Right lobe of liver (tissue), 6 donors: ENCODE results near the gene COX10. TPM values are rescaled to one million over a fixed set of nuclear protein-coding genes. Genes with fewer than 3 reads are reported as not detected.
"Not testable (repeated sequence)": the region's sequence is repeated elsewhere in the genome, so short reads cannot be mapped to it uniquely, and the experiment has no call there.

Experiments
- ATAC-seq, 4 donors: fragments of 200-7000 bp; cut with Tn5 transposase; one replicate each; pipeline ENCODE4 v1.9.1; 2020; ENCODE audit warnings: mild to moderate bottlenecking in 4 of 4, moderate library complexity in 4 of 4
- DNase-seq, 3 donors: peaks; one replicate each; pipeline ENCODE4 v3.0.0-alpha.2; 2020
- H3K27ac ChIP-seq, 3 donors: fragments of 200-600 bp; one replicate each; pipeline ENCODE4 v1.8.0; 2022
- H3K27me3 ChIP-seq, 2 donors: fragments of 200-600 bp; one replicate each; pipeline ENCODE4 v1.8.0; 2022
- H3K36me3 ChIP-seq, 4 donors: fragments of 200-600 bp; sonication (generic) in 1 of 4; one replicate each; pipeline versions ENCODE4 v1.5.1 to v1.8.0; 2017 to 2022; ENCODE audit warnings: control low read depth in 1 of 4
- H3K4me1 ChIP-seq, 4 donors: fragments of 200-600 bp; sonication (generic) in 1 of 4; one replicate each; pipeline versions ENCODE4 v1.5.1 to v1.8.0; 2017 to 2022; ENCODE audit warnings: control low read depth in 1 of 4
- H3K4me3 ChIP-seq, 3 donors: fragments of 200-600 bp; one replicate each; pipeline ENCODE4 v1.8.0; 2022
- H3K9me3 ChIP-seq, 4 donors: fragments of 200-600 bp; sonication (generic) in 1 of 4; one replicate each; pipeline versions ENCODE4 v1.5.1 to v1.8.0; 2017 to 2022; ENCODE audit warnings: control low read depth in 1 of 4
- CTCF ChIP-seq, 4 donors: fragments of 200-600 bp in 3 of 4; fragments of 450-650 bp in 1 of 4; IDR thresholded peaks; one replicate each; pipeline versions ENCODE4 v1.5.1 to v1.8.0; 2016 to 2022; ENCODE audit warnings: antibody characterized with exemption in 4 of 4, mild to moderate bottlenecking in 2 of 4
- POLR2A ChIP-seq: fragments of 450-650 bp; IDR thresholded peaks from one replicate; pipeline ENCODE4 v1.6.1; 2017; ENCODE audit warnings: antibody characterized with exemption, mild to moderate bottlenecking
- WGBS: methylation state at CpG from one replicate; pipeline ENCODE4 v1.1.6; 2018; ENCODE audit warnings: low coverage, low lambda C conversion rate; ENCODE audit not compliant: insufficient coverage; ENCODE audit errors: missing lambda C conversion rate; 5-methylcytosine and 5-hydroxymethylcytosine counted together
- intact Hi-C, 2 donors: fragments of 100-400 bp; cut with DNase I; formaldehyde crosslinking; loops; one replicate each; pipeline versions ENCODE4 v1.11.2 to v1.14.1; 2022
- total RNA-seq, 6 experiments: library from RNA; depleted of rRNA in 2 of 6; stranded (reverse); fragments of >200 nt in 2 of 6; fragmentation: NEBNext Ultra II Directional in 3 of 6; extraction: Animal tissue kit (Norgen Biotek cat#: 25700) in 3 of 6; gene quantifications; one replicate each; pipeline versions ENCODE4 v1.1.0 to v1.2.4, GENCODE V29; 2016 to 2023
- donor health status: DM: no; HTN: yes; CAD: no.
- donor health status: DM: no; HTN: no; CAD: no.
- donor health status: DM: no; HTN: no; CAD: no.
- donor health status: DM: no; HTN: yes; CAD: no.
- donor health status: DM: no; HTN: yes; CAD: no.

Gene COX10
- total RNA-seq, 6 experiments from 2014 or later, result 6.8 to 23.0 (median 9.0) TPM

GRCh38 chr17:14225254-14225980, 156.1 kb downstream of the COX10 start:
- DNase-seq, result no peak
- ATAC-seq, result no peak
- no peaks in the 10 kb centered on the region for H3K9me3 ChIP-seq
- no peak overlapping the region for H3K27ac ChIP-seq
- TF ChIP-seq POLR2A (no peak), CTCF (IDR thresholded peaks at IDR 0.05) (no peak)
- H3K4me3 ChIP-seq, result no peak overlapping the region
- no peaks in the 10 kb centered on the region for H3K4me1 ChIP-seq
- H3K27me3 ChIP-seq, result no peaks in the 10 kb centered on the region
- intact Hi-C loops, result loop anchor here in 1 of 2 donors (10.0 kb wide), 1 partner anchor 59 kb away; no protein-coding TSS in a partner anchor
- no peaks in the 10 kb centered on the region for H3K36me3 ChIP-seq
- WGBS, result 69% methylated on average over 9 of the region's 10 CpGs

GRCh38 chr17:14227052-14227451, 157.7 kb downstream of the COX10 start:
- Histone ChIP-seq H3K27ac (no peak overlapping the region), H3K4me1 (no peaks in the 10 kb centered on the region), H3K9me3 (no peaks in the 10 kb centered on the region), H3K36me3 (no peaks in the 10 kb centered on the region), H3K27me3 (no peaks in the 10 kb centered on the region), H3K4me3 (no peak overlapping the region)
- intact Hi-C loops, result loop anchor here in 1 of 2 donors (10.0 kb wide), 1 partner anchor 58 kb away; no protein-coding TSS in a partner anchor
- WGBS, result 89% methylated on average over 5 of the region's 7 CpGs
- ATAC-seq, result no peak
- DNase-seq, result no peak
- TF ChIP-seq POLR2A, result no peak
- no peak for TF ChIP-seq CTCF (IDR thresholded peaks at IDR 0.05)

GRCh38 chr17:14228903-14229302, 159.6 kb downstream of the COX10 start:
- TF ChIP-seq CTCF (IDR thresholded peaks at IDR 0.05) (no peak), POLR2A (no peak)
- Histone ChIP-seq H3K27me3 (no peaks in the 10 kb centered on the region), H3K27ac (no peak overlapping the region), H3K9me3 (no peaks in the 10 kb centered on the region), H3K36me3 (no peaks in the 10 kb centered on the region), H3K4me3 (no peak overlapping the region), H3K4me1 (no peaks in the 10 kb centered on the region)
- intact Hi-C loops, result loop anchor here in 1 of 2 donors (10.0 kb wide), 1 partner anchor 56 kb away; no protein-coding TSS in a partner anchor
- DNase-seq, result no peak
- ATAC-seq, result no peak
- WGBS, result 63% methylated on average over 4 of the region's 4 CpGs

- 87% methylated on average over 4 of the region's 6 CpGs for WGBS
- ATAC-seq, DNase-seq, H3K36me3 ChIP-seq, intact Hi-C loops, H3K27ac ChIP-seq, H3K27me3 ChIP-seq, H3K9me3 ChIP-seq, H3K4me3 ChIP-seq, H3K4me1 ChIP-seq: not testable (repeated sequence)
These were observed 161.9 kb downstream of the COX10 start for GRCh38 chr17:14231187-14231586.

- WGBS, result 70% methylated on average over 1 of the region's 2 CpGs
- DNase-seq, H3K36me3 ChIP-seq, H3K4me1 ChIP-seq, H3K4me3 ChIP-seq, H3K27ac ChIP-seq, ATAC-seq, H3K27me3 ChIP-seq, intact Hi-C loops, H3K9me3 ChIP-seq: not testable (repeated sequence)
These were observed 165.7 kb downstream of the COX10 start for GRCh38 chr17:14235047-14235446.

GRCh38 chr17:14236032-14236431, 166.7 kb downstream of the COX10 start:
- ATAC-seq, result peak in 2 of 4 donors; percentile 34 to 41
- H3K27ac ChIP-seq, H3K36me3 ChIP-seq, H3K4me3 ChIP-seq, DNase-seq, H3K4me1 ChIP-seq, H3K27me3 ChIP-seq, H3K9me3 ChIP-seq, intact Hi-C loops: not testable (repeated sequence)
- WGBS, result no CpG with 5 or more reads among the region's 9 CpGs

GRCh38 chr17:14236762-14237161, 167.5 kb downstream of the COX10 start, which contains the start of gene CDRT15:
TSS of gene CDRT15 (minus strand) at chr17:14236862. CDS start at chr17:14236833, 29 bp downstream.
- peak in 1 of 4 donors; percentile 20 for ATAC-seq
- intact Hi-C loops, H3K4me1 ChIP-seq: not testable (repeated sequence)

GRCh38 chr17:14239271-14239670, 170.0 kb downstream of the COX10 start:
- DNase-seq, H3K27me3 ChIP-seq, H3K4me1 ChIP-seq, intact Hi-C loops, ATAC-seq, H3K9me3 ChIP-seq, H3K27ac ChIP-seq, H3K36me3 ChIP-seq, H3K4me3 ChIP-seq: not testable (repeated sequence)
- no CpG with 5 or more reads among the region's 5 CpGs for WGBS

More at GRCh38 chr17:14236762-14237161, 167.5 kb downstream of the COX10 start, which contains the start of gene CDRT15:
- DNase-seq, H3K9me3 ChIP-seq, H3K36me3 ChIP-seq, H3K4me3 ChIP-seq, H3K27ac ChIP-seq, H3K27me3 ChIP-seq: not testable (repeated sequence)
- WGBS, result 86% methylated on average over 9 of the region's 11 CpGs
